ENCODE measurements around the gene WDFY3.

The WDFY3 gene

DNA sequence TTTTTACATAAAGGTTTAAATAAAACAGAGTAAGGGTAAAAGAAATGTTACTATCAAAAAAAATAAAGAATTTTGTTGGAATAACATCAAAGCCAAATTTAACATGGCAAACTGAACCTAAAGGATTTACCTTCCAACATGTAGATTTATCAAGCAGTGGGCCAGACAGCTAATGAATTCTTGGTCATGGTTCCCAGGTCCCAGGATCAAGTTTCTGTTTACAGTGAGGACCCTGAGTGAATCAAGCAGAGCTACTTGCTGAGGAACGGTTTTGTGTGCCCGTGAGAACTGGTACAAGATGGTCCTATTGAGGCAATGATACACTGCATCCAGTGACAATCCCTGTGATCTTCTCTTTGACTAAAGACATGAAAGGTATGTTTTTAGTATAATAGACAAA lies 226.4 kb downstream of the WDFY3 start:
- ChIA-PET CTCF (interaction anchor here (1.2 kb wide), 1 partner anchor 9 kb away, joined by 3 read pairs; no protein-coding TSS in a partner anchor), POLR2A (no interaction called here)
- TF ChIP-seq, protein P1, sequence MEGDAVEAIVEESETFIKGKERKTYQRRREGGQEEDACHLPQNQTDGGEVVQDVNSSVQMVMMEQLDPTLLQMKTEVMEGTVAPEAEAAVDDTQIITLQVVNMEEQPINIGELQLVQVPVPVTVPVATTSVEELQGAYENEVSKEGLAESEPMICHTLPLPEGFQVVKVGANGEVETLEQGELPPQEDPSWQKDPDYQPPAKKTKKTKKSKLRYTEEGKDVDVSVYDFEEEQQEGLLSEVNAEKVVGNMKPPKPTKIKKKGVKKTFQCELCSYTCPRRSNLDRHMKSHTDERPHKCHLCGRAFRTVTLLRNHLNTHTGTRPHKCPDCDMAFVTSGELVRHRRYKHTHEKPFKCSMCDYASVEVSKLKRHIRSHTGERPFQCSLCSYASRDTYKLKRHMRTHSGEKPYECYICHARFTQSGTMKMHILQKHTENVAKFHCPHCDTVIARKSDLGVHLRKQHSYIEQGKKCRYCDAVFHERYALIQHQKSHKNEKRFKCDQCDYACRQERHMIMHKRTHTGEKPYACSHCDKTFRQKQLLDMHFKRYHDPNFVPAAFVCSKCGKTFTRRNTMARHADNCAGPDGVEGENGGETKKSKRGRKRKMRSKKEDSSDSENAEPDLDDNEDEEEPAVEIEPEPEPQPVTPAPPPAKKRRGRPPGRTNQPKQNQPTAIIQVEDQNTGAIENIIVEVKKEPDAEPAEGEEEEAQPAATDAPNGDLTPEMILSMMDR (IDR thresholded peaks at IDR 0.05; ENCODE audit: control extremely low read depth, extremely low read depth, low read depth, missing control alignments) = no peak
- DNase-seq (ENCODE audit: extremely low spot score) = no peak

DNA sequence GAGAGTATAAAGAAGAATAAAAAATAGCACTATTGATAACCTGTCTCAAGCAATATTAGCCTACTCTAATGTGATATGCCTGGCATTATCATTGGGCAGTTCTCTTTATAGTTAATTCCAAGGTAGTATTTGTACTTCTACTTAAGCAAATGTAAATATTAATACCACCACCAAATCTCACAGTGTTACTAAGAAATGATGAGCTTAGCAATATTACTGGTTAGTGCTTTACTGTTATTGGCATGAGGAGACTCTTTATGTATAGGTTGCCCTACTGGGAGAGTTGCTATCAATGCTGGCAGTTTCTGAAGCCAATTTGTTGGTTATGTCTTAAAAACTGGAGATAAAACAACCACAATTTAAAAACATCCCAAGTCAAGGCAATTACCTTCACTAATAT lies 227.9 kb downstream of the WDFY3 start:
- no peak for DNase-seq (ENCODE audit: extremely low spot score)
- TF ChIP-seq, protein P1 (IDR thresholded peaks at IDR 0.05; ENCODE audit: control extremely low read depth, extremely low read depth, low read depth, missing control alignments) = no peak
- ChIA-PET POLR2A (no interaction called here), CTCF (no interaction called here)

DNA sequence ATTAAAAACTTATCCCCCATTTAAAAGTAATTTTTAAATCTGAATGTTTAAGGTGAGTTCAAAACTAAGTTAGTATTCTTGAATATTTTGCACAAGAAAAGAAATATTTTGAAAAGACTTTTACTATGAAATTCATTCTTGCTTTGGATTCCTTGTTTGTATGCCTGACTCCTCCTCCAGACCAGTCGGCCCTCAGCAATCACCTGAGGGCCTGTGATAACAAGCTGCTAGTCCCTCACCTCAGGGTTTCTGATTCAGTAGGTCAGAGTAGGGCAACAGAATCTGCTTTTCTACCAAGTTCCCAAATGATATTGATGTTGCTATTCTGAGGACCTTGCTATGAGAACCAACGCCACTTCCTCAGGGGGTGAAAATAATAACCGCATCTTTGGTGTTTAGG lies 228.8 kb downstream of the WDFY3 start:
- CTCF ChIA-PET = interaction anchor here (0.9 to 2.6 kb wide), 3 partner anchors 9 to 13 kb away, joined by 3 to 11 read pairs (median 5); no protein-coding TSS in a partner anchor
- TF ChIP-seq, protein P1 (IDR thresholded peaks at IDR 0.05; ENCODE audit: control extremely low read depth, extremely low read depth, low read depth, missing control alignments) = no peak
- POLR2A ChIA-PET = no interaction called here
- no peak for DNase-seq (ENCODE audit: extremely low spot score)

DNA sequence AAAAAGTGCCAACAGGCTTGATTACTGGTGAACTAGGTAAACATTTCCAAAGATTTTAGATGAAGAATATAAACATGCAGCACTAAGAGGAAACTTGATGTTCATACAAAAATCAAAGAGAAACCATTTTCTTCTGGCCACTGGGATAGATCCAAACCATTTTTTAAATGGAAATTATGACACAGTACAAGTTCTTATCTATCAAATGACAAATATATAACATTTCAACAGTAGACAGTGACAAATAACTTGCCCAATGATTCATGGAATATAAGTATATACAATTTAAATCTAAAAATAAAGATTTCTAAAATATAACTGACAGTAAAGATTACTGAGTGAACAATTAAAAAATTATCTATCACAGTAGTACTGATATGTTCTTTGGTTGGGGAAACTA lies 232.5 kb downstream of the WDFY3 start:
- TF ChIP-seq, protein P1 (IDR thresholded peaks at IDR 0.05; ENCODE audit: control extremely low read depth, extremely low read depth, low read depth, missing control alignments) = no peak
- ChIA-PET CTCF (interaction anchor here (0.9 to 2.4 kb wide), 4 partner anchors 10 to 17 kb away, joined by 4 to 7 read pairs (median 4); no protein-coding TSS in a partner anchor), POLR2A (no interaction called here)
- no peak for DNase-seq (ENCODE audit: extremely low spot score)

DNA sequence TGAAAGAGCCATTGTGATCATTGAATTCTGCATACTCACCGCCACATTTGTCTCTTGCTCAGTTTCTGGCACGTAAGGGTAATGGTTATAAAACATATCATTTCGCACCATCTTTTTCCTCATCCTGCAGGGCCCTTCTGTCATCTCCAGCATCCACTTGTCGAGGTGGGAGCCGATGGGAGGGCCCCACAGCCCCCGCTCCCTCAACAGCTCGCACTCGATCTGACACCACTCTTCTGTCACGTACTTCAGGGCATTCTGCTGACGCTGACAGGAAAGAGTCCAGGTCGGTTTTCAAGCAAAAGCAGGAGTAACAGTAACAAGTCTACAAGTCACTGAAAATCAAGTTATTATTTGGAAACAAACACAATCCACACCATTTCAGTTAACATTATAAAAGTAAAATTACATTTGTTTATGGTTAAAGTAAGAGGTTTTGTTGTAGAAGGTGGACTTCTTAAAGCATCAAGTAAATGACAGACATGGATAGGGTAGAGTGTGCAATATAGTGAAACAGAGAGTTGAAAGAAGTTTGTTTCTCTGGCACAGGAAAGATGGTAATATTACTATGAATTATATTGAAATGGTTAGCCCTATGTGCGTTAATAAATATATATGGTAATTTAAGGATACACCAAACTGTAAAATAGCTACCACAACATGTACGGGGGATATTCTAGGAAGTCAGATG lies 233.0 kb downstream of the WDFY3 start:
- TF ChIP-seq, protein P1 (IDR thresholded peaks at IDR 0.05; ENCODE audit: control extremely low read depth, extremely low read depth, low read depth, missing control alignments) = no peak
- CTCF ChIA-PET = interaction anchor here (1.0 to 2.4 kb wide), 4 partner anchors 8 to 22 kb away, joined by 3 to 7 read pairs (median 6); no protein-coding TSS in a partner anchor
- no peak for DNase-seq (ENCODE audit: extremely low spot score)
- POLR2A ChIA-PET = no interaction called here

DNA sequence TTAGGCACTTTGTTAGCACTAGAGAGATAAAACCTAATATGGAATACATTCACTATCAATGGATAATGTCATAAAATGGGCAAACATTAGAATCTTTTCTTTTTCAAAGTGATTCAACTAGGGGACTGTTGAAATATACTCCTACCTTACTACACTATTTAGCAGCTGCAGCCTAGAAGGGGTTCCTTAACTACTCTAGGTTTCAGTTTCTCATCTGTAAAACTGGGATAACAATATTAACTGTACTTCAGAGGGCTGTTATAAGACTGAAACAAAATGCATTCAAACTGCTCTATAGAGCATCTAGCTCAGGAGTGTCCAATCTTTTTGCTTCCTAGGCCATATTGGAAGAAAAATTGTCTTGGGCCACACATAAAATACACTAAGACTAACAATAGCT lies 236.1 kb downstream of the WDFY3 start:
- no peak for DNase-seq (ENCODE audit: extremely low spot score)
- POLR2A ChIA-PET = no interaction called here
- CTCF ChIA-PET = no interaction called here
- TF ChIP-seq, protein P1 (IDR thresholded peaks at IDR 0.05; ENCODE audit: control extremely low read depth, extremely low read depth, low read depth, missing control alignments) = no peak
